Adipocyte (in vitro differentiated cells): ENCODE data around the gene LCE4A.
"Not testable (repeated sequence)": the region's sequence is repeated elsewhere in the genome, so short reads cannot be mapped to it uniquely, and the experiment has no call there.

ENCODE experiments used
- DNase-seq: peaks from one replicate; pipeline ENCODE4 v3.0.0-alpha.2; 2015; ENCODE audit warnings: low read depth
- H3K27me3 ChIP-seq: replicated peaks from 2 replicates; pipeline ENCODE4 v1.7.0; 2013; ENCODE audit warnings: mild to moderate bottlenecking, low read length, moderate library complexity; ENCODE audit not compliant: control insufficient read depth, insufficient read depth
- H3K36me3 ChIP-seq: 2 replicates; pipeline ENCODE4 v1.7.0; 2013; ENCODE audit warnings: low read length, mild to moderate bottlenecking, moderate library complexity; ENCODE audit not compliant: control insufficient read depth, insufficient read depth, severe bottlenecking
- H3K4me1 ChIP-seq: 2 replicates; pipeline ENCODE4 v1.7.0; 2013; ENCODE audit warnings: mild to moderate bottlenecking, low read length, moderate library complexity; ENCODE audit not compliant: control insufficient read depth, insufficient read depth
- H3K4me3 ChIP-seq: 2 replicates; pipeline ENCODE4 v1.7.0; 2013; ENCODE audit warnings: mild to moderate bottlenecking, low read length, moderate library complexity
- H3K9ac ChIP-seq: 2 replicates; pipeline ENCODE4 v1.7.0; 2013; ENCODE audit warnings: mild to moderate bottlenecking, low read length, moderate library complexity
- H3K9me3 ChIP-seq: 2 replicates; pipeline ENCODE4 v1.7.0; 2013; ENCODE audit warnings: mild to moderate bottlenecking, low read length, moderate library complexity; ENCODE audit not compliant: control insufficient read depth

The LCE4A gene, protein sequence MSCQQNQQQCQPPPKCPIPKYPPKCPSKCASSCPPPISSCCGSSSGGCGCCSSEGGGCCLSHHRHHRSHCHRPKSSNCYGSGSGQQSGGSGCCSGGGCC

DNA sequence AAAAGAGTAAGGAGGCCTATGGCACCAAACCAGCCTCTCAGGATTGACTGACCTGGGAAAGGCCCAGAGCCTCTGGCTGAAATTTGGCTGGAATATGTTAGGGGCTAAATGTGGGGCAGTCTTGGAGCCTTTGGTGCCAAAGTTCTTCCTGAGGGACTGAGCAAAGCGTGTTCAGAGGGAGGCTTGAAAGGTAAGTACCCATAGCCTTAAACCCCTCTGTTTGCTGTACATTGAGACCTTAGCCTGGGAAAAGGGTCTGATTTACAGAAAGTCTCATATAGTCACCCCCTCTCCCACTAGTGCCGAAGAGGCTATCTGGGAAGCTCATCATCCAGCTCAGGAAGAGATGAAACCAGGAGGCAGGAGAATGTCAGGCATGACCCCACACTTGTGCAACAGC lies at the start of gene LCE4A:
TSS of gene LCE4A (plus strand) at position 301 of the 400 bp plus-strand sequence. CDS start 916 bp downstream, outside the sequence.
- H3K4me1 ChIP-seq, result no peaks in the 10 kb centered on the region
- H3K9ac ChIP-seq, result no peak within 1 kb of the TSS
- H3K4me3 ChIP-seq, result no peak within 1 kb of the TSS
- peaks cover 3% of the 10 kb centered on the region for H3K9me3 ChIP-seq
- H3K36me3 ChIP-seq, result no peaks in the 10 kb centered on the region
- no peaks in the 10 kb centered on the region for H3K27me3 ChIP-seq
- no peak for DNase-seq

DNA sequence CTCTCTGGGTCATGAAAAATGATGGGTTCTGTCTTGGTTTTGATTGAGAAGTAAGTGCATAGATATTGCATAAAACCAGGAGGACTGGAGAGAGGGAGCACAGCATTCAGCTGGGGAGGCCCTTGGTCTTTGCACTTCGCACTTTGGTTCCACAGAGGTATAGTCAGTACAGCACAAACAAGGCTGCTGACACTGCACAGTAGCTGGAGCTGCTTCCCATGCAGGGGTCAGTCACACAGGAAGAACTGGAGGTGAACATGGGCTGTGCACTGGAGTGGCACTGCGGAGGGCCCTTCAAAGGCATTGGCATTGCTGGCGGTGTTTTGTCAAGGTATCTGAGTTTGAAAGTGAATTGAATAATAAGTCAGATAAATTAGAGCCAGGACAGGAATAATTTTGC lies 49.3 kb upstream of the LCE4A start:
- H3K4me1 ChIP-seq, result no peaks in the 10 kb centered on the region
- no peaks in the 10 kb centered on the region for H3K36me3 ChIP-seq
- H3K9ac ChIP-seq, result no peak overlapping the region
- H3K4me3 ChIP-seq, result no peak overlapping the region
- no peaks in the 10 kb centered on the region for H3K9me3 ChIP-seq
- H3K27me3 ChIP-seq, result no peaks in the 10 kb centered on the region
- DNase-seq, result no peak

DNA sequence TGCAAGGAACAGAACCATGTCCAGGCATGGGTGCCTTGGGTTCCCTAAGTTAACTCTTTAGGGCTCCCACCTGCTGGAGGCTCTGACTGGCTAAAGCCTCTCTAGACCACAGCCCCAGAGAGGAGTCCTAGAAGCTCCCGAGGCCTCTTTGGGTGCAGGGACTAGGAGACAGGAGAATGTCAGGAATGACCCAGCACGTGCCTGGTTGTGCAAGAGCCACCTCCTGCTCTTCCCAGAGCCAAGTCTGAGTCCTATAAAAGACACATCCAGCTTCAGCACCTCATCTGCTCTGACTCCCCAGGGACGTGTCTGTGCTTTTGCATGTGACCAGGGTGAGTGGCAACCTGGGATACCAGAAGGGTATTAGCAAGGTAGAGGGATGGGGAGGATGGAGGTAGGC lies 44.9 kb upstream of the LCE4A start, which contains the start of gene LCE2D:
TSS of gene LCE2D (plus strand) at position 283 of the 400 bp plus-strand sequence. CDS start 726 bp downstream, outside the sequence.
- Histone ChIP-seq H3K4me3 (no peak within 1 kb of the TSS), H3K9ac (no peak within 1 kb of the TSS), H3K9me3 (no peaks in the 10 kb centered on the region), H3K4me1 (no peaks in the 10 kb centered on the region), H3K27me3 (no peaks in the 10 kb centered on the region), H3K36me3 (no peaks in the 10 kb centered on the region)
- DNase-seq, result no peak

DNA sequence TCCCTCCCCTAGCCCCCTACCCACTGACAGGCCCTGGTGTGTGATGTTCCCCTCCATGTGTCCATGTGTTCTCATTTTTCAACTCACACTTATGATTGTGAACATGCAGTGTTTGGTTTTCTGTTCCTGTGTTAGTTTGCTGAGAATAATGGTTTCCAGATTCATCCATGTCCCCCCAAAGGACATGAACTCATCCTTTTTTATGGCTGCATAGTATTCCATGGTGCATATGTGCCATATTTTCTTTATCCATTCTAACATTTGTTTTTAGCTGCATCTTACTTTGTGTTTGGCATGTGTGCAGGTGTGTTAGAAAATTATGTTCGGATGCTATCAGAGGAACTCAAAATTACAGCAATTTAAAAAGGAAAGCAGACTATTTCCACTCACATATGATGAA lies 41.8 kb upstream of the LCE4A start:
- H3K4me3 ChIP-seq, H3K36me3 ChIP-seq, H3K9me3 ChIP-seq, H3K9ac ChIP-seq, DNase-seq, H3K4me1 ChIP-seq, H3K27me3 ChIP-seq: not testable (repeated sequence)

DNA sequence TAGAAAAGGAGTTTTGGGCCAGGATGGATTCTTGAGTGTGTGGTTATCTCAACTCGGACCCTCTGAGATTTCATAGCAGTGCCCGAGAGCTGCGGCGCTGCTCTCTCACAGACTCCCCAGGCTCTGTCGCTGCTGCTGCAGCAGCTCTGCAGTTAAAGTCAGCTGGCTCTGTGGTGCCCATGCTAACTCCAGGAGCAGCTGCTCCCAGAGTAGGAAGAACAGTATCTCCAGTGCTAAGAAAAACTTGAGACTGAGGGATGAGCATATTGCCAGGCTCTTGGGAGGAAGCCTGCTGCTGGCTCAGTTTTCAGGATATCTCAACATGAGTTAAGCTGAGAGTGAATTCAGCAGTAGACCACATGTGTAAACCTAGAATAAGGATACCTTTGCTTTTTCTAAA lies 40.3 kb upstream of the LCE4A start:
- Histone ChIP-seq H3K4me1 (no peaks in the 10 kb centered on the region), H3K9me3 (no peaks in the 10 kb centered on the region)

DNA sequence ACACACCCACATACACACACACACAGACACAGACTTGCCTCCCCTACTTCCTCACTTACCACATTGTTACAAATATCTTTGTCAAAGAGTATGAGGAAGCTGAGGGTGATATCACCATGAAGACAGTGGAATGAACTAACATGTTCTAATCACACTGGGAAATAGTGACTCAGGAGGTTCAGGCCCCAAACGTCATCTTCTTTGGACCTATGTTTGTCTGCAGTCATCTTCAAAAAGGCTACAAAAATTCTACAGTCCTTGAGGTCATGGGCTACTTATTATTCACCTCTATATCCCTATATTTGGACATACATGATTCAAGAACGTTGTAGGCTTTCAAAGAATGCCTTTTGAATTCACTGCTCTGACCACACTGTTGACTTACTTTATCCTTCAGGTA lies 34.9 kb upstream of the LCE4A start:
- no peak for DNase-seq
- Histone ChIP-seq H3K4me3 (no peak overlapping the region), H3K27me3 (no peaks in the 10 kb centered on the region), H3K9me3 (no peaks in the 10 kb centered on the region), H3K9ac (no peak overlapping the region), H3K36me3 (no peaks in the 10 kb centered on the region), H3K4me1 (no peaks in the 10 kb centered on the region)

More for the DNA sequence above, 40.3 kb upstream of the LCE4A start:
- no peak for DNase-seq
- H3K27me3 ChIP-seq, result no peaks in the 10 kb centered on the region
- no peak overlapping the region for H3K9ac ChIP-seq
- H3K4me3 ChIP-seq, result no peak overlapping the region
- no peaks in the 10 kb centered on the region for H3K36me3 ChIP-seq

DNA sequence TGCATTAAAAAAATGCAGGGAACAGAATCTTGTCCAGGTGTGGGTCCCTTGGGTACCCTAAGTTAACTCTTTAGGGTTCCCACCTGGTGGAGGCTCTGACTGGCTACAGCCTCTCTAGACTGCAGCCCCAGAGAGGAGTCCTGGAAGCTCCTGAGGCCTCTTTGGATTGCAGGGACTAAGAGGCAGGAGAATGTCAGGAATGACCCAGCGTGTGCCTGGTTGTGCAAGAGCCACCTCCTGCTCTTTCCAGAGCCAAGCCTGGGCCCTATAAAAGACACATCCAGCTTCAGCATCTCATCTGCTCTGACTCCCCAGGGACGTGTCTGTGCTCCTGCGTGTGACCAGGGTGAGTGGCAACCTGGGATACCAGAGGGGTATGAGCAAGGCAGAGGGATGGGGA lies 33.0 kb upstream of the LCE4A start, which contains the start of gene LCE2C:
TSS of gene LCE2C (plus strand) at position 297 of the 400 bp plus-strand sequence. CDS start 737 bp downstream, outside the sequence.
- not testable (repeated sequence) for H3K9me3 ChIP-seq, H3K4me1 ChIP-seq, H3K9ac ChIP-seq, DNase-seq, H3K36me3 ChIP-seq, H3K27me3 ChIP-seq, H3K4me3 ChIP-seq

DNA sequence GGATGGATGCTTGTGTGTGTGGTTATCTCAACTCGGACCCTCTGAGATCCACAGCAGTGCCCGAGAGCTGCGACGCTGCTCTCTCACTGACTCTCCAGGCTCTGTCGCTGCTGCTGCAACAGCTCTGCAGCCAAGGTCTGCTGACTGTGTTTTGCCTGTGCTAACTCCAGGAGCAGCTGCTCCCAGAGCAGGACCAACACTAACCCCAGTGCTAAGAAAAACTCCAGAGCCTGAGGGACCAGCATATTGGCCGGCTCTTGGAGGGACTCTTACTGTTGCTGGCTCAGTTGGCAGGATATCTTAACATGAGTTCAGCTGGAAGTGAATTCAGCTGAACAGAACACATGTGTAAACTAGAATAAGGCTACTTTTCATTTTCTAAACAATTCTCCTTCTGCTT lies 28.5 kb upstream of the LCE4A start:
- no peaks in the 10 kb centered on the region for H3K36me3 ChIP-seq
- no peaks in the 10 kb centered on the region for H3K9me3 ChIP-seq
- H3K4me1 ChIP-seq, result no peaks in the 10 kb centered on the region
- H3K27me3 ChIP-seq, result no peaks in the 10 kb centered on the region
- DNase-seq, result no peak
- H3K9ac ChIP-seq, result no peak overlapping the region
- no peak overlapping the region for H3K4me3 ChIP-seq

DNA sequence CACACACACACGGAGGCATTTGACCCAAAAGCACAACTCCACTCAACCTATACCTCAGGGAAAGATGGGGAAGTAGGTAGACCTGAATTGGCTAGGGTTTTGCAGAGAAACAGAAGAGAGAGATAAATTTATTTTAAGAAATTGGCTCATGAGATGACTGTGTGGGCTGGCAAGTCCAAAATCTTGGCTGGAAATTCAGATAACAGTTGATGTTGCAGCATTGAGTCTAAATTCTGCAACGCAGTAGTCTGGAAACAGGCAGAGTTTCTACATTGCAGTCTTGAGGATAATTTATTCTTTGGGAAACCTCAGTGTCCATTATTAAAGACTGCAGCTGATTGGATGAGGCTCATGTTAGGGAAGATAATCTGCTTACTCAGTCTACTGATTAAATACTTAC lies 26.3 kb upstream of the LCE4A start:
- no peak for DNase-seq
- H3K4me3 ChIP-seq, result no peak overlapping the region
- no peaks in the 10 kb centered on the region for H3K27me3 ChIP-seq
- no peaks in the 10 kb centered on the region for H3K4me1 ChIP-seq
- H3K9ac ChIP-seq, result no peak overlapping the region
- H3K9me3 ChIP-seq, result no peaks in the 10 kb centered on the region
- H3K36me3 ChIP-seq, result no peaks in the 10 kb centered on the region

DNA sequence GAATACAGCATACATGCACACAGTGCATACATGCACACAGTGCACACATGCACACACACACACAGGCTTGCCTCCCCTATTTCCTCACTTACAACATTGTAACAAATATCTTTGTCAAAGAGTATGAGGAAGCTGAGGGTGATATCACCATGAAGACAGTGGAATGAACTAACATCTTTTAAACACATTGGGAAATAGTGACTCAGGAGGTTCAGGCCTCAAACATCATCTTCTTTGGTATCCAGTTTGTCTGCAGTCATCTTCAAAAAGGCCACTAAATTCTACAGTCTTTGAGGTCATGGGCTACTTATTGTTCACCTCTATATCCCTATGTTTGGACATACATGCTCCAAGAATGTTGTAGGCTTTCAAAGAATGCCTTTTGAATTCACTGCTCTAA lies 24.1 kb upstream of the LCE4A start:
- peaks cover 2% of the 10 kb centered on the region for H3K27me3 ChIP-seq
- H3K36me3 ChIP-seq, result no peaks in the 10 kb centered on the region
- H3K4me3 ChIP-seq, result no peak overlapping the region
- H3K9me3 ChIP-seq, result no peaks in the 10 kb centered on the region
- H3K9ac ChIP-seq, result no peak overlapping the region
- no peak for DNase-seq
- no peaks in the 10 kb centered on the region for H3K4me1 ChIP-seq

DNA sequence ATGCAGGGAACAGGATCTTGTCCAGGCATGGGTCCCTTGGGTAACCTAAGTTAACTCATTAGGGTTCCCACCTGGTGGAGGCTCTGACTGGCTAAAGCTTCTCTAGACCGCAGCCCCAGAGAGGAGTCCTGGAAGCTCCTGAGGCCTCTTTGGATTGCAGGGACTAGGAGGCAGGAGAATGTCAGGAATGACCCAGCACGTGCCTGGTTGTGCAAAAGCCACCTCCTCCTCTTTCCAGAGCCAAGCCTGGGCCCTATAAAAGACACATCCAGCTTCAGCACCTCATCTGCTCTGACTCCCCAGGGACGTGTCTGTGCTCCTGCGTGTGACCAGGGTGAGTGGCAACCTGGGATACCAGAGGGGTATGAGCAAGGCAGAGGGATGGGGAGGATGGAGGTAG lies 22.1 kb upstream of the LCE4A start, which contains the start of gene LCE2B:
TSS of gene LCE2B (plus strand) at position 301 of the 400 bp plus-strand sequence. CDS start 721 bp downstream, outside the sequence.
- not testable (repeated sequence) for H3K9me3 ChIP-seq, H3K4me3 ChIP-seq, DNase-seq

More for the DNA sequence above, 22.1 kb upstream of the LCE4A start, which contains the start of gene LCE2B:
- not testable (repeated sequence) for H3K27me3 ChIP-seq, H3K36me3 ChIP-seq, H3K9ac ChIP-seq, H3K4me1 ChIP-seq
